B cell (primary cell): ENCODE measurements around the gene FAM3D. TPM values are rescaled to one million over a fixed set of nuclear protein-coding genes. Genes with fewer than 3 reads are reported as not detected.

Source experiments
- ATAC-seq: fragments of 200-7000 bp; cut with Tn5 transposase; one replicate; pipeline ENCODE4 v1.10.0; 2021; ENCODE audit warnings: low read depth, mild to moderate bottlenecking, moderate number of reproducible peaks, moderate library complexity
- CTCF ChIA-PET: fragments of 350-600 bp; sonication (Branson Sonifier 250); formaldehyde crosslinking; loops from one replicate; lab custom pipeline; 2021; ENCODE audit warnings: antibody characterized with exemption, inconsistent platforms; lab: Charles Lee
- POLR2A ChIA-PET: fragments of 350-600 bp; sonication (Branson Sonifier 250); formaldehyde crosslinking; loops from one replicate; lab custom pipeline; 2021; ENCODE audit warnings: antibody characterized with exemption; lab: Charles Lee
- DNase-seq: peaks from one replicate; pipeline ENCODE4 v3.0.0; 2013
- H2AFZ ChIP-seq: 2 replicates; pipeline ENCODE4 v1.6.1; 2012; ENCODE audit warnings: mild to moderate bottlenecking, low read depth, low read length; ENCODE audit not compliant: insufficient read depth, poor library complexity, severe bottlenecking
- H3K27ac ChIP-seq, 2 donors: 1 replicate in 1 of 2; 2 replicates in 1 of 2; pipeline ENCODE4 v1.5.1; 2012 to 2013; ENCODE audit warnings: low read length in 2 of 2, mild to moderate bottlenecking in 2 of 2, moderate library complexity in 1 of 2
- H3K27me3 ChIP-seq, 4 experiments: fragments of 200-600 bp in 1 of 4; sonication (generic) in 1 of 4; replicated peaks in 1 of 4; 1 replicate in 2 of 4; 2 replicates in 2 of 4; pipeline versions ENCODE4 v1.6.1 to v1.7.0; 2013 to 2016; ENCODE audit warnings: low read length in 3 of 4, mild to moderate bottlenecking in 2 of 4, mixed read lengths in 1 of 4, moderate library complexity in 1 of 4; ENCODE audit not compliant: insufficient read depth in 4 of 4, control insufficient read depth in 3 of 4; ENCODE audit errors: control extremely low read depth in 1 of 4
- H3K36me3 ChIP-seq, 2 experiments: replicated peaks in 1 of 2; 1 replicate in 1 of 2; 2 replicates in 1 of 2; pipeline versions ENCODE4 v1.6.1 to v1.7.1; 2013; ENCODE audit warnings: low read length in 1 of 2; ENCODE audit not compliant: insufficient read depth in 2 of 2, control insufficient read depth in 1 of 2; ENCODE audit errors: control extremely low read depth in 1 of 2, extremely low read depth in 1 of 2
- H3K4me1 ChIP-seq, 2 donors: fragments of 200-600 bp in 1 of 2; sonication (generic) in 1 of 2; 1 replicate in 1 of 2; 2 replicates in 1 of 2; pipeline versions ENCODE4 v1.5.1 to v1.6.1; 2013 to 2017; ENCODE audit warnings: low read length in 2 of 2; ENCODE audit not compliant: control insufficient read depth in 2 of 2, insufficient read depth in 2 of 2
- H3K4me2 ChIP-seq: replicated peaks from 2 replicates; pipeline ENCODE3; 2012; ENCODE audit warnings: mild to moderate bottlenecking, low read depth, low read length; ENCODE audit not compliant: poor library complexity, severe bottlenecking
- H3K4me3 ChIP-seq, 5 experiments: fragments of 200-600 bp in 1 of 5; sonication (generic) in 1 of 5; 1 replicate in 3 of 5; 2 replicates in 2 of 5; pipeline versions ENCODE4 v1.5.1 to v1.7.0; 2011 to 2016; ENCODE audit warnings: low read length in 4 of 5, mild to moderate bottlenecking in 4 of 5, low read depth in 2 of 5, control low read depth in 1 of 5, moderate library complexity in 1 of 5; ENCODE audit not compliant: insufficient read depth in 1 of 5; ENCODE audit errors: control extremely low read depth in 1 of 5, extremely low read depth in 1 of 5
- H3K79me2 ChIP-seq: fragments of 200-600 bp; sonication (generic); one replicate; pipeline ENCODE4 v1.6.0; 2016; ENCODE audit warnings: low read length; ENCODE audit not compliant: control insufficient read depth, insufficient read depth
- H3K9ac ChIP-seq: fragments of 200-600 bp; sonication (generic); 2 replicates; pipeline ENCODE4 v1.6.1; 2017; ENCODE audit warnings: mild to moderate bottlenecking, low read length, moderate library complexity
- H3K9me3 ChIP-seq, 3 donors: one replicate each; pipeline versions ENCODE4 v1.6.1 to v1.7.1; 2013; ENCODE audit warnings: low read length in 2 of 3; ENCODE audit not compliant: control insufficient read depth in 2 of 3, insufficient read depth in 1 of 3; ENCODE audit errors: control extremely low read depth in 1 of 3
- H4K20me1 ChIP-seq: 2 replicates; pipeline ENCODE4 v1.6.0; 2012; ENCODE audit warnings: mild to moderate bottlenecking, low read length; ENCODE audit not compliant: insufficient read depth, control insufficient read depth, poor library complexity, severe bottlenecking
- H3K27ac Mint-ChIP-seq: one replicate; pipeline ENCODE4 v1.8.0; 2021; ENCODE audit warnings: mixed read lengths
- H3K27me3 Mint-ChIP-seq: one replicate; pipeline ENCODE4 v1.8.0; 2021; ENCODE audit warnings: mixed read lengths
- H3K4me1 Mint-ChIP-seq: one replicate; pipeline ENCODE4 v1.8.0; 2021; ENCODE audit warnings: mixed read lengths
- H3K4me3 Mint-ChIP-seq: one replicate; pipeline ENCODE4 v1.8.0; 2021; ENCODE audit warnings: mixed read lengths
- H3K9me3 Mint-ChIP-seq: one replicate; pipeline ENCODE4 v1.8.0; 2022; ENCODE audit warnings: mixed read lengths; ENCODE audit not compliant: insufficient read depth
- CTCF ChIP-seq: fragments of 200-600 bp; IDR thresholded peaks from one replicate; pipeline ENCODE4 v1.8.0; 2022; ENCODE audit warnings: antibody characterized with exemption, mild to moderate bottlenecking
- EZH2 ChIP-seq: IDR thresholded peaks from 2 replicates; pipeline ENCODE4 v1.6.1; 2012; ENCODE audit warnings: borderline replicate concordance, low read depth, mild to moderate bottlenecking, moderate library complexity, low read length; ENCODE audit not compliant: insufficient read depth, poor library complexity, severe bottlenecking
- WGBS: methylation state at CpG from one replicate; pipeline ENCODE4 v1.1.5; 2013; ENCODE audit warnings: missing lambda C conversion rate; ENCODE audit not compliant: insufficient coverage; 5-methylcytosine and 5-hydroxymethylcytosine counted together
- intact Hi-C: fragments of 100-400 bp; cut with micrococcal nuclease; formaldehyde crosslinking; loops from one replicate; pipeline ENCODE4 v1.10.0; 2022
- polyA plus RNA-seq: library from polyadenylated mRNA; depleted of rRNA; stranded (reverse); fragments of >200 nt; gene quantifications from 2 replicates; pipeline ENCODE4 v1.2.3, GENCODE V29; 2012
- total RNA-seq, 2 donors: library from RNA; stranded (reverse); fragments of 120-200 nt in 1 of 2; gene quantifications; 1 replicate in 1 of 2; 2 replicates in 1 of 2; pipeline versions ENCODE4 v1.2.3 to v1.2.4, GENCODE V29; 2013 to 2022

Gene FAM3D
- total and polyA plus RNA-seq, 2 donors (not counting 1 experiment from before 2014, with no cell fraction given) = not detected

DNA sequence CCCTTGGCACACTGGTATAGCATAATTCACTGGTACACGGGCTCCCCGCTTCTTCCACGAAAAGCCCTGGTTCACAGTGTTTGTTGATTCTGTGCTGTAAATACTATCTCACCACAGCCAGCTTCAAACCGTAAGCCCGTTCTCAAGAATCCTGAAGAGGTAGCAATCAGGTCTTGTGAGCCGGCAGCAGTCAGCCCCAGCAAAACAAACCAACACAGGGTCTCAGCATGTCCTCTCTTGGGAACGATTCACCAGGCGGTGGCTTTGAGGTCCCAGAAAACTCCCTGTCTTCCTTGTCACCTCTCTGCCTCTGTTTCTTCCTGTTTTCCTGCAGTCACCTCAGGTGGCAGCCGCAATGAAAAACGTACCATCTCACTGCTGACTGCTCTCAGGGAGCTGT, 19.1 kb upstream of the FAM3D start:
- peaks cover 20% of the 10 kb centered on the region for H3K27me3 Mint-ChIP-seq
- Histone ChIP-seq H3K27ac (no peak overlapping the region), H3K27me3 (no peaks in the 10 kb centered on the region), H3K9me3 (peaks cover 0 to 8% (median 0%) of the 10 kb centered on the region in 3 donors), H4K20me1 (no peaks in the 10 kb centered on the region), H3K79me2 (no peaks in the 10 kb centered on the region), H2AFZ (no peak overlapping the region), H3K4me1 (no peaks in the 10 kb centered on the region), H3K9ac (no peak overlapping the region), H3K36me3 (no peaks in the 10 kb centered on the region), H3K4me2 (no peak overlapping the region), H3K4me3 (no peak overlapping the region)
- intact Hi-C loops = no loop called here
- CTCF ChIA-PET = no interaction called here
- TF ChIP-seq CTCF (no peak), EZH2 (no peak)
- H3K4me1 Mint-ChIP-seq = no peaks in the 10 kb centered on the region
- POLR2A ChIA-PET = no interaction called here
- ATAC-seq = no peak
- 100% methylated on average over 5 of the region's 10 CpGs for WGBS
- H3K9me3 Mint-ChIP-seq = peaks cover 4% of the 10 kb centered on the region
- H3K4me3 Mint-ChIP-seq = no peak overlapping the region
- no peak for DNase-seq
- H3K27ac Mint-ChIP-seq = no peak overlapping the region

- no peak overlapping the region for H3K27ac ChIP-seq
- no peaks in the 10 kb centered on the region for H3K4me1 ChIP-seq
- no peak overlapping the region for H3K27ac Mint-ChIP-seq
- H3K4me3 Mint-ChIP-seq = no peak overlapping the region
- 90% methylated on average over 2 of the region's 4 CpGs for WGBS
- DNase-seq = no peak
- ChIA-PET CTCF (no interaction called here), POLR2A (no interaction called here)
- no peak overlapping the region for H3K4me2 ChIP-seq
- H3K36me3 ChIP-seq = no peaks in the 10 kb centered on the region
- H2AFZ ChIP-seq = no peak overlapping the region
- no peak for ATAC-seq
- no peaks in the 10 kb centered on the region for H3K27me3 ChIP-seq
- peaks cover 0 to 5% (median 0%) of the 10 kb centered on the region in 3 donors for H3K9me3 ChIP-seq
- no peak for TF ChIP-seq CTCF
- no peak for TF ChIP-seq EZH2
- H3K4me1 Mint-ChIP-seq = no peaks in the 10 kb centered on the region
- H3K79me2 ChIP-seq = no peaks in the 10 kb centered on the region
- H3K9me3 Mint-ChIP-seq = no peaks in the 10 kb centered on the region
- no peaks in the 10 kb centered on the region for H4K20me1 ChIP-seq
- H3K9ac ChIP-seq = no peak overlapping the region
- H3K4me3 ChIP-seq = no peak overlapping the region
- intact Hi-C loops = no loop called here
- peaks cover 15% of the 10 kb centered on the region for H3K27me3 Mint-ChIP-seq
Observed at GRCh38 chr3:58683466-58683865, 16.9 kb upstream of the FAM3D start.
